Type B pancreatic cell (in vitro differentiated cells): Measurements from ENCODE around the gene DNAH8. TPM values are rescaled to one million over a fixed set of nuclear protein-coding genes. Genes with fewer than 3 reads are reported as not detected.

Experiments
- DNase-seq: peaks from one replicate; pipeline ENCODE4 v3.0.0; 2021; ENCODE audit warnings: mixed read lengths; ENCODE audit not compliant: unreplicated experiment; ENCODE audit errors: extremely low spot score
- H3K27ac Mint-ChIP-seq: 2 replicates; pipeline ENCODE4 v1.8.0; 2021; ENCODE audit warnings: mild to moderate bottlenecking, mixed read lengths
- H3K27me3 Mint-ChIP-seq: 2 replicates; pipeline ENCODE4 v1.8.0; 2021; ENCODE audit warnings: mixed read lengths
- H3K36me3 Mint-ChIP-seq: 2 replicates; pipeline ENCODE4 v1.8.0; 2021; ENCODE audit warnings: mixed read lengths
- H3K4me1 Mint-ChIP-seq: one replicate; pipeline ENCODE4 v1.8.0; 2021; ENCODE audit warnings: mixed read lengths; ENCODE audit not compliant: unreplicated experiment
- H3K4me3 Mint-ChIP-seq: 2 replicates; pipeline ENCODE4 v1.8.0; 2021; ENCODE audit warnings: mild to moderate bottlenecking, mixed read lengths
- H3K9me3 Mint-ChIP-seq: 2 replicates; pipeline ENCODE4 v1.8.0; 2021; ENCODE audit warnings: mixed read lengths
- CTCF ChIP-seq: fragments of 200-600 bp; sonication (generic); conservative IDR thresholded peaks from 2 replicates; pipeline ENCODE4 v1.5.0; 2021; ENCODE audit warnings: antibody characterized with exemption, mild to moderate bottlenecking
- total RNA-seq: library from RNA; stranded (reverse); gene quantifications from 2 replicates; pipeline ENCODE4 v1.2.1, GENCODE V29; 2021; ENCODE audit warnings: low replicate concordance

DNAH8 gene
- total RNA-seq, 1 donor from 2014 or later: 0.05 TPM

GRCh38 chr6:39054577-39055142 is 339.5 kb downstream of the DNAH8 start:
- Mint-ChIP-seq H3K9me3 (no peaks in the 10 kb centered on the region), H3K27me3 (peaks cover 54% of the 10 kb centered on the region), H3K4me1 (peaks cover 15% of the 10 kb centered on the region), H3K27ac (peak overlapping the region; percentile 31), H3K36me3 (no peaks in the 10 kb centered on the region), H3K4me3 (no peak overlapping the region)
- no peak for DNase-seq
- TF ChIP-seq CTCF: no peak

- H3K27ac Mint-ChIP-seq: no peak overlapping the region
- H3K36me3 Mint-ChIP-seq: no peaks in the 10 kb centered on the region
- peaks cover 50% of the 10 kb centered on the region for H3K27me3 Mint-ChIP-seq
- no peaks in the 10 kb centered on the region for H3K9me3 Mint-ChIP-seq
- H3K4me1 Mint-ChIP-seq: peaks cover 22% of the 10 kb centered on the region
- no peak for DNase-seq
- no peak for TF ChIP-seq CTCF
- H3K4me3 Mint-ChIP-seq: no peak overlapping the region
Observed at GRCh38 chr6:39055661-39056060, 340.6 kb downstream of the DNAH8 start.

GRCh38 chr6:39056191-39056590 is 341.1 kb downstream of the DNAH8 start:
- no peaks in the 10 kb centered on the region for H3K9me3 Mint-ChIP-seq
- TF ChIP-seq CTCF: no peak
- H3K4me1 Mint-ChIP-seq: peaks cover 22% of the 10 kb centered on the region
- no peak overlapping the region for H3K4me3 Mint-ChIP-seq
- H3K27me3 Mint-ChIP-seq: peaks cover 48% of the 10 kb centered on the region
- no peak overlapping the region for H3K27ac Mint-ChIP-seq
- no peak for DNase-seq
- H3K36me3 Mint-ChIP-seq: no peaks in the 10 kb centered on the region

- Mint-ChIP-seq H3K4me1 (peaks cover 22% of the 10 kb centered on the region), H3K27ac (no peak overlapping the region), H3K36me3 (no peaks in the 10 kb centered on the region), H3K9me3 (no peaks in the 10 kb centered on the region), H3K27me3 (peaks cover 47% of the 10 kb centered on the region), H3K4me3 (no peak overlapping the region)
- TF ChIP-seq CTCF: no peak
- DNase-seq: no peak
Observed at GRCh38 chr6:39056681-39057080, 341.6 kb downstream of the DNAH8 start.

GRCh38 chr6:39057251-39058155 is 342.4 kb downstream of the DNAH8 start:
- H3K4me3 Mint-ChIP-seq: no peak overlapping the region
- peaks cover 47% of the 10 kb centered on the region for H3K27me3 Mint-ChIP-seq
- no peak for TF ChIP-seq CTCF
- no peak for DNase-seq
- H3K27ac Mint-ChIP-seq: no peak overlapping the region
- peaks cover 22% of the 10 kb centered on the region for H3K4me1 Mint-ChIP-seq
- H3K36me3 Mint-ChIP-seq: no peaks in the 10 kb centered on the region
- no peaks in the 10 kb centered on the region for H3K9me3 Mint-ChIP-seq
